Measurements from ENCODE around the gene G2E3.
"Not testable (repeated sequence)": the region's sequence is repeated elsewhere in the genome, so short reads cannot be mapped to it uniquely, and the experiment has no call there.

Gene G2E3

GRCh38 chr14:30621940-30622830 lies 63.2 kb downstream of the G2E3 start, which contains the start of gene SCFD1:
Gene SCFD1 (plus strand): TSS chr14:30622319. CDS start chr14:30622339, 20 bp downstream.
- Histone ChIP-seq H3K79me2 (ENCODE audit: control insufficient read depth, insufficient read depth, low read length, unreplicated experiment) (peaks cover 49% of the 10 kb centered on the region), H3K36me3 (ENCODE audit: insufficient read depth, low read length) (peaks cover 17% of the 10 kb centered on the region; the same call in 1 of the 2 replicates), H2AFZ (ENCODE audit: low read length, unreplicated experiment) (peak within 1 kb of the TSS; percentile 97), H3K27me3 (ENCODE audit: insufficient read depth, low read length) (no peaks in the 10 kb centered on the region), H3K4me3 (ENCODE audit: low read depth, low read length) (peak within 1 kb of the TSS; percentile 87), H3K4me1 (ENCODE audit: control insufficient read depth, insufficient read depth, low read length, unreplicated experiment) (peaks cover 31% of the 10 kb centered on the region), H3K27ac (ENCODE audit: low read depth, low read length) (peak within 1 kb of the TSS; percentile 80)

- Histone ChIP-seq H3K4me1 (ENCODE audit: control insufficient read depth, insufficient read depth, low read length, unreplicated experiment) (peaks cover 31% of the 10 kb centered on the region), H3K4me3 (ENCODE audit: low read depth, low read length) (peak overlapping the region; percentile 87), H2AFZ (ENCODE audit: low read length, unreplicated experiment) (no peak overlapping the region), H3K27ac (ENCODE audit: low read depth, low read length) (no peak overlapping the region), H3K27me3 (ENCODE audit: insufficient read depth, low read length) (no peaks in the 10 kb centered on the region), H3K36me3 (ENCODE audit: insufficient read depth, low read length) (peaks cover 17% of the 10 kb centered on the region; the same call in 1 of the 2 replicates), H3K79me2 (ENCODE audit: control insufficient read depth, insufficient read depth, low read length, unreplicated experiment) (peaks cover 63% of the 10 kb centered on the region)
Measured at GRCh38 chr14:30623412-30624131, 64.6 kb downstream of the G2E3 start.

GRCh38 chr14:30624132-30624423 lies 65.1 kb downstream of the G2E3 start:
- H3K79me2 ChIP-seq (ENCODE audit: control insufficient read depth, insufficient read depth, low read length, unreplicated experiment) = peaks cover 67% of the 10 kb centered on the region
- peak overlapping the region; percentile 87 for H3K4me3 ChIP-seq (ENCODE audit: low read depth, low read length)

GRCh38 chr14:30625533-30625932 lies 66.6 kb downstream of the G2E3 start:
- Histone ChIP-seq H3K27ac (ENCODE audit: low read depth, low read length) (no peak overlapping the region), H3K79me2 (ENCODE audit: control insufficient read depth, insufficient read depth, low read length, unreplicated experiment) (peaks cover 78% of the 10 kb centered on the region), H2AFZ (ENCODE audit: low read length, unreplicated experiment) (no peak overlapping the region), H3K4me3 (ENCODE audit: low read depth, low read length) (no peak overlapping the region), H3K27me3 (ENCODE audit: insufficient read depth, low read length) (no peaks in the 10 kb centered on the region), H3K4me1 (ENCODE audit: control insufficient read depth, insufficient read depth, low read length, unreplicated experiment) (peaks cover 30% of the 10 kb centered on the region), H3K36me3 (ENCODE audit: insufficient read depth, low read length) (peaks cover 17% of the 10 kb centered on the region; the same call in 1 of the 2 replicates)

More at GRCh38 chr14:30624132-30624423, 65.1 kb downstream of the G2E3 start:
- Histone ChIP-seq H2AFZ (ENCODE audit: low read length, unreplicated experiment) (no peak overlapping the region), H3K27ac (ENCODE audit: low read depth, low read length) (no peak overlapping the region), H3K4me1 (ENCODE audit: control insufficient read depth, insufficient read depth, low read length, unreplicated experiment) (peaks cover 35% of the 10 kb centered on the region), H3K27me3 (ENCODE audit: insufficient read depth, low read length) (no peaks in the 10 kb centered on the region), H3K36me3 (ENCODE audit: insufficient read depth, low read length) (peaks cover 17% of the 10 kb centered on the region; the same call in 1 of the 2 replicates)

GRCh38 chr14:30629432-30629831 lies 70.5 kb downstream of the G2E3 start:
- peaks cover 21% of the 10 kb centered on the region for H3K36me3 ChIP-seq (ENCODE audit: insufficient read depth, low read length)
- H3K79me2 ChIP-seq (ENCODE audit: control insufficient read depth, insufficient read depth, low read length, unreplicated experiment) = peaks cover 62% of the 10 kb centered on the region
- H3K27ac ChIP-seq (ENCODE audit: low read depth, low read length) = peak overlapping the region; percentile 66

GRCh38 chr14:30630248-30630647 lies 71.3 kb downstream of the G2E3 start:
- H3K4me3 ChIP-seq (ENCODE audit: low read depth, low read length) = no peak overlapping the region
- peaks cover 7% of the 10 kb centered on the region for H3K4me1 ChIP-seq (ENCODE audit: control insufficient read depth, insufficient read depth, low read length, unreplicated experiment)
- H3K36me3 ChIP-seq (ENCODE audit: insufficient read depth, low read length) = peaks cover 22% of the 10 kb centered on the region
- H2AFZ ChIP-seq (ENCODE audit: low read length, unreplicated experiment) = no peak overlapping the region
- no peak overlapping the region for H3K27ac ChIP-seq (ENCODE audit: low read depth, low read length)
- H3K79me2 ChIP-seq (ENCODE audit: control insufficient read depth, insufficient read depth, low read length, unreplicated experiment) = peaks cover 58% of the 10 kb centered on the region
- no peaks in the 10 kb centered on the region for H3K27me3 ChIP-seq (ENCODE audit: insufficient read depth, low read length)

More at GRCh38 chr14:30629432-30629831, 70.5 kb downstream of the G2E3 start:
- H2AFZ ChIP-seq (ENCODE audit: low read length, unreplicated experiment); H3K4me1 ChIP-seq (ENCODE audit: control insufficient read depth, insufficient read depth, low read length, unreplicated experiment); H3K27me3 ChIP-seq (ENCODE audit: insufficient read depth, low read length); H3K4me3 ChIP-seq (ENCODE audit: low read depth, low read length): not testable (repeated sequence)

DNA sequence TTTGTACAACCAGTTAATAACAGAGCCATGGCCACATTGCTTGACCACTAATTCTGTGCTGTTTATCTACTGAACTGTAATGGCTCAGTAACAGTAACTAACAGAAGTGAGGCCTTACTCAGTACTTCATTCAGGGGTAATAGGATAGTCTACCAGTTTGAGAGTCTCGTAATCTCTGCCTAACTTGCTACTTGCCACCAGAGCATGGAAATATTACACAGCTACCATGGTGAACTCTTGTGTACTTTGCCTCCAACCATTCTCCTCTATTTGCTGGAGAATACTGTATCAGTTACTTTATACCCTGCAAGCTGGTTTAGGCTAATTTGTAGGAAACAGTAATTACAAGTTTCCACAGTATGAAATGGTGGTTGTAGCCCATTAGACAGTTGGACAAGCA lies 73.8 kb downstream of the G2E3 start:
- peaks cover 34% of the 10 kb centered on the region for H3K36me3 ChIP-seq (ENCODE audit: insufficient read depth, low read length)
- no peak overlapping the region for H3K27ac ChIP-seq (ENCODE audit: low read depth, low read length)
- H3K79me2 ChIP-seq (ENCODE audit: control insufficient read depth, insufficient read depth, low read length, unreplicated experiment) = peaks cover 38% of the 10 kb centered on the region
- no peak overlapping the region for H2AFZ ChIP-seq (ENCODE audit: low read length, unreplicated experiment)
- no peaks in the 10 kb centered on the region for H3K27me3 ChIP-seq (ENCODE audit: insufficient read depth, low read length)
- peaks cover 7% of the 10 kb centered on the region for H3K4me1 ChIP-seq (ENCODE audit: control insufficient read depth, insufficient read depth, low read length, unreplicated experiment)
- H3K4me3 ChIP-seq (ENCODE audit: low read depth, low read length) = no peak overlapping the region

- no peak overlapping the region for H2AFZ ChIP-seq (ENCODE audit: low read length, unreplicated experiment)
- H3K27me3 ChIP-seq (ENCODE audit: insufficient read depth, low read length) = no peaks in the 10 kb centered on the region
- H3K36me3 ChIP-seq (ENCODE audit: insufficient read depth, low read length) = peaks cover 66% of the 10 kb centered on the region
- H3K4me1 ChIP-seq (ENCODE audit: control insufficient read depth, insufficient read depth, low read length, unreplicated experiment) = peaks cover 10% of the 10 kb centered on the region
- H3K79me2 ChIP-seq (ENCODE audit: control insufficient read depth, insufficient read depth, low read length, unreplicated experiment) = peaks cover 9% of the 10 kb centered on the region
- H3K27ac ChIP-seq (ENCODE audit: low read depth, low read length) = no peak overlapping the region
- no peak overlapping the region for H3K4me3 ChIP-seq (ENCODE audit: low read depth, low read length)
Measured at GRCh38 chr14:30638926-30639325, 80.0 kb downstream of the G2E3 start.

GRCh38 chr14:30641207-30641606 lies 82.2 kb downstream of the G2E3 start:
- Histone ChIP-seq H3K27me3 (ENCODE audit: insufficient read depth, low read length) (no peaks in the 10 kb centered on the region), H3K4me1 (ENCODE audit: control insufficient read depth, insufficient read depth, low read length, unreplicated experiment) (peaks cover 10% of the 10 kb centered on the region), H3K27ac (ENCODE audit: low read depth, low read length) (no peak overlapping the region), H3K79me2 (ENCODE audit: control insufficient read depth, insufficient read depth, low read length, unreplicated experiment) (peaks cover 19% of the 10 kb centered on the region), H3K36me3 (ENCODE audit: insufficient read depth, low read length) (peaks cover 64% of the 10 kb centered on the region), H2AFZ (ENCODE audit: low read length, unreplicated experiment) (no peak overlapping the region), H3K4me3 (ENCODE audit: low read depth, low read length) (no peak overlapping the region)

DNA sequence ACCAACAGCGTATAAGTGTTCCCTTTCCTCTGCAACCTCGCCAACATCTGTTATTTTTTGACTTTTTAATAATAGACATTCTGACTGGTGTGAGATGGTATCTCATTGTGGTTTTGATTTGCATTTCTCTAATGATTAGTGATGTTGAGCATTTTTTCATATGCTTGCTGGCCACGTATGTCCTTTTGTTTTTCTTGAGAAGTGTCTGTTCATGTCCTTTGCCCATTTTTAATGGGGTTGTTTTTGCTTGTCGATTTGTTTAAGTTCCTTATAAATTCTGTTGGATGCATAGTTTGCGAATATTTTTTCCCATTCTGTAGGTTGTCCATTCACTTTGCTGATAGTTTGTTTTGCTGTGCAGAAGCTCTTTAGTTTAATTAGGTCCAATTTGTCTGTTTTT lies 85.5 kb downstream of the G2E3 start:
- H2AFZ ChIP-seq (ENCODE audit: low read length, unreplicated experiment); H3K4me1 ChIP-seq (ENCODE audit: control insufficient read depth, insufficient read depth, low read length, unreplicated experiment); H3K27ac ChIP-seq (ENCODE audit: low read depth, low read length); H3K27me3 ChIP-seq (ENCODE audit: insufficient read depth, low read length); H3K4me3 ChIP-seq (ENCODE audit: low read depth, low read length): not testable (repeated sequence)
- Histone ChIP-seq H3K36me3 (ENCODE audit: insufficient read depth, low read length) (peaks cover 53% of the 10 kb centered on the region), H3K79me2 (ENCODE audit: control insufficient read depth, insufficient read depth, low read length, unreplicated experiment) (peaks cover 27% of the 10 kb centered on the region)
